DMS153 treated with DMSO at 0.1 percent for 48 hours (cell line): ENCODE measurements around the gene SEC14L2.
A peak's percentile ranks its signal among the peaks of the same experiment; 100 is the strongest.
"Not testable (repeated sequence)": the region's sequence is repeated elsewhere in the genome, so short reads cannot be mapped to it uniquely, and the experiment has no call there.

Experiments used
- DNase-seq: peaks from one replicate; lab custom pipeline; 2025; ENCODE audit not compliant: unreplicated experiment; lab: John Stamatoyannopoulos, UW

SEC14L2 gene

GRCh38 chr22:30452861-30453260 lies 56.0 kb downstream of the SEC14L2 start:
- no peak for DNase-seq

GRCh38 chr22:30453731-30454510 lies 57.1 kb downstream of the SEC14L2 start:
- no peak for DNase-seq

- no peak for DNase-seq
Measured at GRCh38 chr22:30455075-30455840, 58.4 kb downstream of the SEC14L2 start.

GRCh38 chr22:30457981-30458380 lies 61.2 kb downstream of the SEC14L2 start:
- no peak for DNase-seq

GRCh38 chr22:30459181-30460052 lies 62.6 kb downstream of the SEC14L2 start:
- no peak for DNase-seq

- DNase-seq, result peak; percentile 92
Measured at GRCh38 chr22:30460147-30460546, 63.3 kb downstream of the SEC14L2 start.

GRCh38 chr22:30460555-30460954 lies 63.7 kb downstream of the SEC14L2 start:
- DNase-seq, result not testable (repeated sequence)

GRCh38 chr22:30469165-30469564 lies 72.3 kb downstream of the SEC14L2 start:
- no peak for DNase-seq

- DNase-seq, result no peak
Measured at GRCh38 chr22:30470655-30471054, 73.8 kb downstream of the SEC14L2 start.

- no peak for DNase-seq
Measured at GRCh38 chr22:30471616-30472318, 74.9 kb downstream of the SEC14L2 start, which contains the start of gene SEC14L3. SEC14L3 (minus strand) TSS chr22:30472017; CDS start chr22:30471958, 59 bp downstream.

GRCh38 chr22:30472994-30473720 lies 76.3 kb downstream of the SEC14L2 start:
- no peak for DNase-seq

GRCh38 chr22:30474121-30474520 lies 77.3 kb downstream of the SEC14L2 start:
- DNase-seq, result no peak
